ENCODE results near the gene SHC2. TPM values are rescaled to one million over a fixed set of nuclear protein-coding genes. Genes with fewer than 3 reads are reported as not detected.

Gene SHC2
- total and polyA plus RNA-seq, 8 donors, result 16.0 to 34.5 (median 20.2) TPM

DNA sequence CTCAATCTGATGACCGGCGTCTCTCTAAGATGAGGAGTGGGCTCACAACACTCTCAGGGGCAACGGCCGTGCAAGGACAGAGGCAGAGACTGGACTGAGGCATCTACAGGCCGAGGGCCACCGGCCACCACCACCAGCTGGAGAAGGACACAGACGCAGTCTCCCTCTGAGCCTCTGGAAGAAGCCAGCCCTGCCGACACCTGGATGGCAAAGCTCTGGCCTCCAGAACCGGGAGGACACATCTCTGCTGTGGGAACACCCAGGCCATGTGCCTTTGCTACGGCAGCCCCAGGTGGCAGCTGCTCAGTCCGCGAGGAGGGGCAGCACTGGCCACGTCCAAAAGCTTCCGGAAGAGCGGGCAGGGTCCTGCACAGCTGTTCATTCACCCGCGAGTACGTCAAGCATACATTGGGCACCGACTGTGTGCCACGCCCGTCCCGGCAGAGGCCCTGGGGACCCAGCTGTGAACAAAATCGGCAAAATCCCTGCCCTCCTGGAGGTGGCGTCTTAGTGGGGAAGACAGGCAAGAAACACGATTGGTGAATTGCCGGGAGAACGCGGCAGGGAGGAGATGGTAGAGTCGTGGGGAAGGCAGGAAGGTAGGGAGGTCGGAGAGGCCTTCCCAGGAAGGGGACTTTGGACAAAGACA, 69.0 kb downstream of the SHC2 start:
- ATAC-seq (no peak), DNase-seq (no peak)
- Histone ChIP-seq H3K4me3 (no peak overlapping the region), H3K4me1 (no peaks in the 10 kb centered on the region), H3K36me3 (no peaks in the 10 kb centered on the region), H3K27me3 (peaks cover 0 to 19% of the 10 kb centered on the region in 2 donors), H3K27ac (no peak overlapping the region), H3K9me3 (peaks cover 0 to 4% of the 10 kb centered on the region in 2 donors)
- intact Hi-C loops (cut with DNase I), result no loop called here
- TF ChIP-seq, protein P1, sequence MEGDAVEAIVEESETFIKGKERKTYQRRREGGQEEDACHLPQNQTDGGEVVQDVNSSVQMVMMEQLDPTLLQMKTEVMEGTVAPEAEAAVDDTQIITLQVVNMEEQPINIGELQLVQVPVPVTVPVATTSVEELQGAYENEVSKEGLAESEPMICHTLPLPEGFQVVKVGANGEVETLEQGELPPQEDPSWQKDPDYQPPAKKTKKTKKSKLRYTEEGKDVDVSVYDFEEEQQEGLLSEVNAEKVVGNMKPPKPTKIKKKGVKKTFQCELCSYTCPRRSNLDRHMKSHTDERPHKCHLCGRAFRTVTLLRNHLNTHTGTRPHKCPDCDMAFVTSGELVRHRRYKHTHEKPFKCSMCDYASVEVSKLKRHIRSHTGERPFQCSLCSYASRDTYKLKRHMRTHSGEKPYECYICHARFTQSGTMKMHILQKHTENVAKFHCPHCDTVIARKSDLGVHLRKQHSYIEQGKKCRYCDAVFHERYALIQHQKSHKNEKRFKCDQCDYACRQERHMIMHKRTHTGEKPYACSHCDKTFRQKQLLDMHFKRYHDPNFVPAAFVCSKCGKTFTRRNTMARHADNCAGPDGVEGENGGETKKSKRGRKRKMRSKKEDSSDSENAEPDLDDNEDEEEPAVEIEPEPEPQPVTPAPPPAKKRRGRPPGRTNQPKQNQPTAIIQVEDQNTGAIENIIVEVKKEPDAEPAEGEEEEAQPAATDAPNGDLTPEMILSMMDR (IDR thresholded peaks at IDR 0.05), result no peak

GRCh38 chr19:391207-391557, 69.7 kb downstream of the SHC2 start:
- Histone ChIP-seq H3K9me3 (peaks cover 0 to 4% of the 10 kb centered on the region in 2 donors), H3K36me3 (no peaks in the 10 kb centered on the region), H3K27ac (no peak overlapping the region), H3K4me1 (no peaks in the 10 kb centered on the region), H3K27me3 (peaks cover 0 to 22% of the 10 kb centered on the region in 2 donors), H3K4me3 (no peak overlapping the region)
- ATAC-seq (no peak), DNase-seq (no peak)
- intact Hi-C loops (cut with DNase I), result no loop called here
- TF ChIP-seq, protein P1 (IDR thresholded peaks at IDR 0.05), result no peak

- Histone ChIP-seq H3K4me3 (no peak overlapping the region), H3K9me3 (peaks cover 0 to 4% of the 10 kb centered on the region in 2 donors), H3K36me3 (no peaks in the 10 kb centered on the region), H3K27me3 (peaks cover 0 to 28% of the 10 kb centered on the region in 2 donors), H3K27ac (no peak overlapping the region), H3K4me1 (no peaks in the 10 kb centered on the region)
- ATAC-seq (no peak), DNase-seq (peak in 1 of 4 donors; percentile 60)
- TF ChIP-seq, protein P1 (IDR thresholded peaks at IDR 0.05), result no peak
- intact Hi-C loops (cut with DNase I), result no loop called here
Measured at GRCh38 chr19:390386-391206, 70.2 kb downstream of the SHC2 start.

DNA sequence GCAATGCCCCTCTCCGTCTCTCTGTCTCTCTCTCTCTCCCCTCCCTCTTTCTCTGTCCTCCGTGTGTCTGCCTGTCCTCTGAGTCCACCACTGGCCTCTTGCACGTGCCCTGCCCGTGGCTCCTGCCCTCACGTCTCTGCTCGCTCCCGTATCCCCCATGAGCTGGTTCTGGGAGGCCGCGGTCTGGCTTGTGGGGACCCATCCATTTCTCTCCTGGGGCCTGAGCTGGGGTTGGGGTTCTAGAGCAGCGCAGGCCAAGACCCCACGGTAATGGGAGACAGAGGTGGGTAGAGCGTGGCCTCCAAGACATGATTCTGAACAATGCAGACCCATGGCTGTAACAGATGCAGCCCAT, 70.9 kb downstream of the SHC2 start:
- TF ChIP-seq, protein P1 (IDR thresholded peaks at IDR 0.05), result no peak
- ATAC-seq, result no peak
- DNase-seq, result no peak
- intact Hi-C loops (cut with DNase I), result no loop called here
- peaks cover 0 to 35% of the 10 kb centered on the region in 2 donors for H3K27me3 ChIP-seq
- peaks cover 0 to 4% of the 10 kb centered on the region in 2 donors for H3K9me3 ChIP-seq
- H3K4me1 ChIP-seq, result no peaks in the 10 kb centered on the region
- H3K27ac ChIP-seq, result no peak overlapping the region
- no peak overlapping the region for H3K4me3 ChIP-seq
- no peaks in the 10 kb centered on the region for H3K36me3 ChIP-seq

- Histone ChIP-seq H3K36me3 (no peaks in the 10 kb centered on the region), H3K9me3 (peaks cover 0 to 4% of the 10 kb centered on the region in 2 donors), H3K27me3 (peaks cover under 1 to 40% of the 10 kb centered on the region in 2 donors), H3K4me3 (no peak overlapping the region), H3K27ac (no peak overlapping the region), H3K4me1 (no peaks in the 10 kb centered on the region)
- DNase-seq (no peak), ATAC-seq (no peak)
- intact Hi-C loops (cut with DNase I), result no loop called here
- TF ChIP-seq, protein P1 (IDR thresholded peaks at IDR 0.05), result no peak
Measured at GRCh38 chr19:389255-389934, 71.4 kb downstream of the SHC2 start.
